ENCODE results near the gene TMEM45B. TPM values are rescaled to one million over a fixed set of nuclear protein-coding genes. Genes with fewer than 3 reads are reported as not detected.

The TMEM45B gene
- total and polyA plus RNA-seq, 2 experiments from 2014 or later, result 0.11 to 0.38 TPM

- peaks cover 43% of the 10 kb centered on the region for H3K27me3 ChIP-seq (ENCODE audit: insufficient read depth)
- H3F3A ChIP-seq (replicated peaks; ENCODE audit: low read depth), result no peaks in the 10 kb centered on the region
- H3K4me1 ChIP-seq (ENCODE audit: insufficient read depth), result no peaks in the 10 kb centered on the region
- no peaks in the 10 kb centered on the region for H3K36me3 ChIP-seq (ENCODE audit: insufficient read depth)
- no peak overlapping the region for H2AFZ ChIP-seq
- no peak overlapping the region for H3K4me3 ChIP-seq
- H3K4me1 Mint-ChIP-seq, result no peaks in the 10 kb centered on the region
- H3K79me2 ChIP-seq (replicated peaks; ENCODE audit: insufficient read depth), result no peaks in the 10 kb centered on the region
- no peaks in the 10 kb centered on the region for H4K20me1 ChIP-seq (replicated peaks; ENCODE audit: insufficient read depth)
- ATAC-seq (no peak), DNase-seq (ENCODE audit: low spot score) (no peak)
- H3K36me3 Mint-ChIP-seq (ENCODE audit: low read depth), result peaks cover 3% of the 10 kb centered on the region; the same call in 1 of the 3 replicates
- no peak overlapping the region for H3K4me3 Mint-ChIP-seq
- H3K9me3 Mint-ChIP-seq, result peaks cover 10% of the 10 kb centered on the region; the same call in 2 of the 3 replicates
- TF ChIP-seq EZH2 (IDR thresholded peaks at IDR 0.05; ENCODE audit: low read depth, unreplicated experiment), result no peak
- no peak for TF ChIP-seq JUNB (IDR thresholded peaks at IDR 0.05; ENCODE audit: unreplicated experiment)
- TF ChIP-seq ETS1 (IDR thresholded peaks at IDR 0.05), result no peak
- TF ChIP-seq NANOG (IDR thresholded peaks at IDR 0.05; ENCODE audit: borderline replicate concordance), result no peak
- TF ChIP-seq EZH2phosphoT487 (IDR thresholded peaks at IDR 0.05; ENCODE audit: unreplicated experiment), result no peak
- TF ChIP-seq CREB1 (CRISPR knock-in tag; IDR thresholded peaks at IDR 0.05; ENCODE audit: low read depth), result no peak
- TF ChIP-seq ZNF462 (CRISPR knock-in tag; IDR thresholded peaks at IDR 0.05), result no peak
- TF ChIP-seq REST (IDR thresholded peaks at IDR 0.05; ENCODE audit: unreplicated experiment), result no peak
- no peak for TF ChIP-seq STAT1 (IDR thresholded peaks at IDR 0.05; ENCODE audit: unreplicated experiment)
- no peak for TF ChIP-seq ZNF114 (CRISPR knock-in tag; IDR thresholded peaks at IDR 0.05)
- no peak for TF ChIP-seq ZNF331 (CRISPR knock-in tag; IDR thresholded peaks at IDR 0.05; ENCODE audit: low read depth)
- no peak for TF ChIP-seq POLR2AphosphoS5 (IDR thresholded peaks at IDR 0.05; ENCODE audit: low read depth)
- TF ChIP-seq, protein P1, sequence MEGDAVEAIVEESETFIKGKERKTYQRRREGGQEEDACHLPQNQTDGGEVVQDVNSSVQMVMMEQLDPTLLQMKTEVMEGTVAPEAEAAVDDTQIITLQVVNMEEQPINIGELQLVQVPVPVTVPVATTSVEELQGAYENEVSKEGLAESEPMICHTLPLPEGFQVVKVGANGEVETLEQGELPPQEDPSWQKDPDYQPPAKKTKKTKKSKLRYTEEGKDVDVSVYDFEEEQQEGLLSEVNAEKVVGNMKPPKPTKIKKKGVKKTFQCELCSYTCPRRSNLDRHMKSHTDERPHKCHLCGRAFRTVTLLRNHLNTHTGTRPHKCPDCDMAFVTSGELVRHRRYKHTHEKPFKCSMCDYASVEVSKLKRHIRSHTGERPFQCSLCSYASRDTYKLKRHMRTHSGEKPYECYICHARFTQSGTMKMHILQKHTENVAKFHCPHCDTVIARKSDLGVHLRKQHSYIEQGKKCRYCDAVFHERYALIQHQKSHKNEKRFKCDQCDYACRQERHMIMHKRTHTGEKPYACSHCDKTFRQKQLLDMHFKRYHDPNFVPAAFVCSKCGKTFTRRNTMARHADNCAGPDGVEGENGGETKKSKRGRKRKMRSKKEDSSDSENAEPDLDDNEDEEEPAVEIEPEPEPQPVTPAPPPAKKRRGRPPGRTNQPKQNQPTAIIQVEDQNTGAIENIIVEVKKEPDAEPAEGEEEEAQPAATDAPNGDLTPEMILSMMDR (conservative IDR thresholded peaks at IDR 0.05; ENCODE audit: low read depth in 2 of 2), result no peak
- no peak overlapping the region for H3K27ac ChIP-seq (ENCODE audit: low read depth)
- H3K27me3 Mint-ChIP-seq (ENCODE audit: insufficient read depth, low read depth, poor library complexity), result peaks cover 32% of the 10 kb centered on the region
- no peak overlapping the region for H3K27ac Mint-ChIP-seq
- no peaks in the 10 kb centered on the region for H3K9me2 ChIP-seq (ENCODE audit: insufficient read depth)
- H3K4me2 ChIP-seq, result no peak overlapping the region
Measured at GRCh38 chr11:129819237-129819636, 3.6 kb downstream of the TMEM45B start.

Measured in GM23338 (cell line).